Measurements from ENCODE around the gene PTGDR. TPM values are rescaled to one million over a fixed set of nuclear protein-coding genes. Genes with fewer than 3 reads are reported as not detected.

PTGDR gene
- total and polyA plus RNA-seq, 2 experiments from 2014 or later = 0.06 TPM; not detected in 1

DNA sequence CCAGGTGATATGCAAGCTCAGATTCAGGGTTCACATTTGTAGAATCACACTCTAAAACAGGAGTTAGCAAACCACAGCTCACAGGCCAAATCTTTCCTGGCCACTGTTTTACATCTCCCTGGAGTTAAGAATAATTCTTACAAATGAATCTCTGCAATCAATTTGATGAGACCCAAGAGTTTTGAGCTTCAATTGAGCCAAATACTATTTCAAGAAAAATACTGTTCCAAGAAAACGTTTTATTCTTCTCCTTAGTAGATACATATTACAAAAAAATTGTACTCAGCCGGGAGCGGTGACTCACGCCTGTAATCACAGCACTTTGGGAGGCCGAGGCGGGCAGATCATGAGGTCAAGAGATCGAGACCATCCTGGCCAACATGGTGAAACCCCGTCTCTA lies 2.5 kb downstream of the PTGDR start:
- H3K27ac Mint-ChIP-seq = no peak overlapping the region
- Histone ChIP-seq H4K20me1 (replicated peaks; ENCODE audit: insufficient read depth) (no peaks in the 10 kb centered on the region), H3K36me3 (ENCODE audit: insufficient read depth) (no peaks in the 10 kb centered on the region), H3K4me3 (no peak overlapping the region), H3K4me1 (ENCODE audit: insufficient read depth) (peaks cover 17% of the 10 kb centered on the region), H3K27ac (ENCODE audit: low read depth) (no peak overlapping the region), H2AFZ (no peak overlapping the region), H3K79me2 (replicated peaks; ENCODE audit: insufficient read depth) (no peaks in the 10 kb centered on the region), H3K27me3 (ENCODE audit: insufficient read depth) (peaks cover 62% of the 10 kb centered on the region), H3K4me2 (no peak overlapping the region), H3F3A (replicated peaks; ENCODE audit: low read depth) (no peaks in the 10 kb centered on the region), H3K9me2 (ENCODE audit: insufficient read depth) (no peaks in the 10 kb centered on the region)
- TF ChIP-seq, protein P1, sequence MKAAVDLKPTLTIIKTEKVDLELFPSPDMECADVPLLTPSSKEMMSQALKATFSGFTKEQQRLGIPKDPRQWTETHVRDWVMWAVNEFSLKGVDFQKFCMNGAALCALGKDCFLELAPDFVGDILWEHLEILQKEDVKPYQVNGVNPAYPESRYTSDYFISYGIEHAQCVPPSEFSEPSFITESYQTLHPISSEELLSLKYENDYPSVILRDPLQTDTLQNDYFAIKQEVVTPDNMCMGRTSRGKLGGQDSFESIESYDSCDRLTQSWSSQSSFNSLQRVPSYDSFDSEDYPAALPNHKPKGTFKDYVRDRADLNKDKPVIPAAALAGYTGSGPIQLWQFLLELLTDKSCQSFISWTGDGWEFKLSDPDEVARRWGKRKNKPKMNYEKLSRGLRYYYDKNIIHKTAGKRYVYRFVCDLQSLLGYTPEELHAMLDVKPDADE (IDR thresholded peaks at IDR 0.05) = no peak
- TF ChIP-seq ZNF114 (CRISPR knock-in tag; IDR thresholded peaks at IDR 0.05) (no peak), EZH2phosphoT487 (IDR thresholded peaks at IDR 0.05; ENCODE audit: unreplicated experiment) (no peak), NANOG (IDR thresholded peaks at IDR 0.05; ENCODE audit: borderline replicate concordance) (no peak), STAT1 (IDR thresholded peaks at IDR 0.05; ENCODE audit: unreplicated experiment) (no peak), JUNB (IDR thresholded peaks at IDR 0.05; ENCODE audit: unreplicated experiment) (no peak), ZNF331 (CRISPR knock-in tag; IDR thresholded peaks at IDR 0.05; ENCODE audit: low read depth) (no peak), POLR2AphosphoS5 (IDR thresholded peaks at IDR 0.05; ENCODE audit: low read depth) (no peak)
- TF ChIP-seq, protein P2, sequence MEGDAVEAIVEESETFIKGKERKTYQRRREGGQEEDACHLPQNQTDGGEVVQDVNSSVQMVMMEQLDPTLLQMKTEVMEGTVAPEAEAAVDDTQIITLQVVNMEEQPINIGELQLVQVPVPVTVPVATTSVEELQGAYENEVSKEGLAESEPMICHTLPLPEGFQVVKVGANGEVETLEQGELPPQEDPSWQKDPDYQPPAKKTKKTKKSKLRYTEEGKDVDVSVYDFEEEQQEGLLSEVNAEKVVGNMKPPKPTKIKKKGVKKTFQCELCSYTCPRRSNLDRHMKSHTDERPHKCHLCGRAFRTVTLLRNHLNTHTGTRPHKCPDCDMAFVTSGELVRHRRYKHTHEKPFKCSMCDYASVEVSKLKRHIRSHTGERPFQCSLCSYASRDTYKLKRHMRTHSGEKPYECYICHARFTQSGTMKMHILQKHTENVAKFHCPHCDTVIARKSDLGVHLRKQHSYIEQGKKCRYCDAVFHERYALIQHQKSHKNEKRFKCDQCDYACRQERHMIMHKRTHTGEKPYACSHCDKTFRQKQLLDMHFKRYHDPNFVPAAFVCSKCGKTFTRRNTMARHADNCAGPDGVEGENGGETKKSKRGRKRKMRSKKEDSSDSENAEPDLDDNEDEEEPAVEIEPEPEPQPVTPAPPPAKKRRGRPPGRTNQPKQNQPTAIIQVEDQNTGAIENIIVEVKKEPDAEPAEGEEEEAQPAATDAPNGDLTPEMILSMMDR (conservative IDR thresholded peaks at IDR 0.05; ENCODE audit: low read depth in 2 of 2) = no peak
- TF ChIP-seq, protein P3, sequence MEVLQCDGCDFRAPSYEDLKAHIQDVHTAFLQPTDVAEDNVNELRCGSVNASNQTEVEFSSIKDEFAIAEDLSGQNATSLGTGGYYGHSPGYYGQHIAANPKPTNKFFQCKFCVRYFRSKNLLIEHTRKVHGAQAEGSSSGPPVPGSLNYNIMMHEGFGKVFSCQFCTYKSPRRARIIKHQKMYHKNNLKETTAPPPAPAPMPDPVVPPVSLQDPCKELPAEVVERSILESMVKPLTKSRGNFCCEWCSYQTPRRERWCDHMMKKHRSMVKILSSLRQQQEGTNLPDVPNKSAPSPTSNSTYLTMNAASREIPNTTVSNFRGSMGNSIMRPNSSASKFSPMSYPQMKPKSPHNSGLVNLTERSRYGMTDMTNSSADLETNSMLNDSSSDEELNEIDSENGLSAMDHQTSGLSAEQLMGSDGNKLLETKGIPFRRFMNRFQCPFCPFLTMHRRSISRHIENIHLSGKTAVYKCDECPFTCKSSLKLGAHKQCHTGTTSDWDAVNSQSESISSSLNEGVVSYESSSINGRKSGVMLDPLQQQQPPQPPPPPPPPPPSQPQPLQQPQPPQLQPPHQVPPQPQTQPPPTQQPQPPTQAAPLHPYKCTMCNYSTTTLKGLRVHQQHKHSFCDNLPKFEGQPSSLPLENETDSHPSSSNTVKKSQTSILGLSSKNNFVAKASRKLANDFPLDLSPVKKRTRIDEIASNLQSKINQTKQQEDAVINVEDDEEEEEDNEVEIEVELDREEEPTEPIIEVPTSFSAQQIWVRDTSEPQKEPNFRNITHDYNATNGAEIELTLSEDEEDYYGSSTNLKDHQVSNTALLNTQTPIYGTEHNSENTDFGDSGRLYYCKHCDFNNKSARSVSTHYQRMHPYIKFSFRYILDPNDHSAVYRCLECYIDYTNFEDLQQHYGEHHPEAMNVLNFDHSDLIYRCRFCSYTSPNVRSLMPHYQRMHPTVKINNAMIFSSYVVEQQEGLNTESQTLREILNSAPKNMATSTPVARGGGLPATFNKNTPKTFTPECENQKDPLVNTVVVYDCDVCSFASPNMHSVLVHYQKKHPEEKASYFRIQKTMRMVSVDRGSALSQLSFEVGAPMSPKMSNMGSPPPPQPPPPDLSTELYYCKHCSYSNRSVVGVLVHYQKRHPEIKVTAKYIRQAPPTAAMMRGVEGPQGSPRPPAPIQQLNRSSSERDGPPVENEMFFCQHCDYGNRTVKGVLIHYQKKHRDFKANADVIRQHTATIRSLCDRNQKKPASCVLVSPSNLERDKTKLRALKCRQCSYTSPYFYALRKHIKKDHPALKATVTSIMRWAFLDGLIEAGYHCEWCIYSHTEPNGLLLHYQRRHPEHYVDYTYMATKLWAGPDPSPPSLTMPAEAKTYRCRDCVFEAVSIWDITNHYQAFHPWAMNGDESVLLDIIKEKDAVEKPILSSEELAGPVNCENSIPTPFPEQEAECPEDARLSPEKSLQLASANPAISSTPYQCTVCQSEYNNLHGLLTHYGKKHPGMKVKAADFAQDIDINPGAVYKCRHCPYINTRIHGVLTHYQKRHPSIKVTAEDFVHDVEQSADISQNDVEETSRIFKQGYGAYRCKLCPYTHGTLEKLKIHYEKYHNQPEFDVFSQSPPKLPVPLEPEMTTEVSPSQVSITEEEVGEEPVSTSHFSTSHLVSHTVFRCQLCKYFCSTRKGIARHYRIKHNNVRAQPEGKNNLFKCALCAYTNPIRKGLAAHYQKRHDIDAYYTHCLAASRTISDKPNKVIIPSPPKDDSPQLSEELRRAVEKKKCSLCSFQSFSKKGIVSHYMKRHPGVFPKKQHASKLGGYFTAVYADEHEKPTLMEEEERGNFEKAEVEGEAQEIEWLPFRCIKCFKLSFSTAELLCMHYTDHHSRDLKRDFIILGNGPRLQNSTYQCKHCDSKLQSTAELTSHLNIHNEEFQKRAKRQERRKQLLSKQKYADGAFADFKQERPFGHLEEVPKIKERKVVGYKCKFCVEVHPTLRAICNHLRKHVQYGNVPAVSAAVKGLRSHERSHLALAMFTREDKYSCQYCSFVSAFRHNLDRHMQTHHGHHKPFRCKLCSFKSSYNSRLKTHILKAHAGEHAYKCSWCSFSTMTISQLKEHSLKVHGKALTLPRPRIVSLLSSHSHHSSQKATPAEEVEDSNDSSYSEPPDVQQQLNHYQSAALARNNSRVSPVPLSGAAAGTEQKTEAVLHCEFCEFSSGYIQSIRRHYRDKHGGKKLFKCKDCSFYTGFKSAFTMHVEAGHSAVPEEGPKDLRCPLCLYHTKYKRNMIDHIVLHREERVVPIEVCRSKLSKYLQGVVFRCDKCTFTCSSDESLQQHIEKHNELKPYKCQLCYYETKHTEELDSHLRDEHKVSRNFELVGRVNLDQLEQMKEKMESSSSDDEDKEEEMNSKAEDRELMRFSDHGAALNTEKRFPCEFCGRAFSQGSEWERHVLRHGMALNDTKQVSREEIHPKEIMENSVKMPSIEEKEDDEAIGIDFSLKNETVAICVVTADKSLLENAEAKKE (CRISPR knock-in tag; IDR thresholded peaks at IDR 0.05) = no peak
- peaks cover 26% of the 10 kb centered on the region for H3K4me1 Mint-ChIP-seq
- H3K36me3 Mint-ChIP-seq (ENCODE audit: low read depth) = no peaks in the 10 kb centered on the region; the same call in 2 of the 3 replicates
- H3K27me3 Mint-ChIP-seq (ENCODE audit: insufficient read depth, low read depth, poor library complexity) = peaks cover 46% of the 10 kb centered on the region
- no peak overlapping the region for H3K4me3 Mint-ChIP-seq
- ATAC-seq = no peak
- DNase-seq (ENCODE audit: low spot score) = no peak
- no peaks in the 10 kb centered on the region for H3K9me3 Mint-ChIP-seq

All from GM23338 (cell line).